DMS53 (cell line): ENCODE results near the gene PALM.
A peak's percentile ranks its signal among the peaks of the same experiment; 100 is the strongest.
"Not testable (repeated sequence)": the region's sequence is repeated elsewhere in the genome, so short reads cannot be mapped to it uniquely, and the experiment has no call there.

Source experiments
- DNase-seq: peaks from one replicate; lab custom pipeline; 2025; lab: John Stamatoyannopoulos, UW

PALM gene

DNA sequence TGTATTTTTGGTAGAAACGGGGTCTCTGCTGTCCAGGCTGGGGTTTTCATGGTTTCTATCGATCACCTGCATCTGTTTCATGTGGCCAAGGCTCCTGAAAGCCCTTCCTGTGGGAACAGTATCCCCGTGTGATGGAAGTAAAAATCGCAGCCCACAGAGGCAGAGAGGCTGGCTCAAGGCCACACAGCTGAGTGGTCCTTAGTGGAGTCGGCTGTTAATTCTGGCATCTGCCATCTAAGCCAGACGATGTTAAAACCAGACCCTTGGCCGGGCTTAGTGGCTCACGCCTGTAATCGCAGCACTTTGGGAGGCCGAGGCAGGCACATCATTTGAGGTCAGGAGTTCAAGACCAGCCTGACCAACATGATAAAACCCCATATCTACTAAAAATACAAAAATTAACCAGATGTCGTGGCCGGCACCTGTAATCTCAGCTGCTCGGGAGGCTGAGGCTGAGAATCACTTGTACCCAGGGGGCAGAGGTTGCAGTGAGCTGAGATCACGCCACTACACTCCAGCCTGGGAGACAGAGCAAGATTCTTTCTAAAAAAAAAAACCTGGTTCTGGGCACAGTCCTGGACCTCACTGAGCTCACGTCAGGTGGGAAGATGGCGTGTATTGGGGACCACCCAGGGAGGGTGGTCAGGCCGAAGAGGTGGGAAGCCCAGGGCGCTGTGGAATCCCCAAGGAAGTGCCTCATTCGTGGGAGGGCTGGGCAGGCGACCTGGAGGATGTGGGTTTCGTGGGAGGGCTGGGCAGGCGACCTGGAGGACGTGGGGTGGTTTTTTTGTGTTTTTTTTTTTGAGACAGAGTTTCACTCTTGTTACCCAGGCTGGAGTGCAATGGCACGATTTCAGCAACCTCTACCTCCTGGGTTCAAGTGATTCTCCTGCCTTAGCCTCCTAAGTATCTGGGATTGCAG, 23.7 kb downstream of the PALM start:
- DNase-seq = no peak

DNA sequence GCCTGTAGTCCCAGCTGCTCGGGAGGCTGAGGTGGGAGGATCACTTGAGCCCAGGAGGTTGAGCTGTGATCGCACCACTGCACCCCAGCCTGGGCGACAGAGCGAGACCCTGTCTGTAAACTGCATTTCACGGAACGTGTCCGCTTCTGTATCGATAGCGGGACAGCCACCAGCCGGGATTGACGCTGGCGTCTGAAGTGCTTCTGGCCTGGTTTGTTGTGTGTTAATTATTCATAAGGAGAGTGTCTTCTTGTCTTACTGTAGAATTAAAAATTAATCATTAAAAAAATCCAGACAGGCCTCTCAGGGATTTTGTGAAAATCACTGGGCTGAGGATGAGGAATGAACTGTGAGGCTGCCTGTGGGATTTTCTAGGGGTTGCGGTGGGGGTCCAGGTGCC, 26.0 kb downstream of the PALM start:
- no peak for DNase-seq

DNA sequence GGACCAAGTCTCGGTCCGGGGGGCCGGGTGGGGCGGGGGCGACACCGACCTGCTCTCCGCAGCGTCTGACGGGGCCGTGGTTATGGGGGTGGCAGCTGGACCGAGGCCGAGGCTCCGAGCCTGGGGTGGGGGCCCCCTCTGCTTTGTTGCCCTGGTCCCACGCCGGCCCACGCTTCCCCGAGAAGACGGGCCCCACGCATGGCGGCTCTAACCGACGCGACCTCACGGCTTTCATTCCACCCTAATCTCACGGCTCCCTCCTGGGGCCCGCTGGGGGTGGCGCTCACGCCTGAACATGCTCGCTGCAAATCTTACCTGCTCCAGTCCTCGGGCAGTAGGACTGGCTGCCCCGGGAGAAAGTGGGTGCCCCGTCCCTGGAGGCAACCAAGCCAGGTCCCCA, 27.4 kb downstream of the PALM start:
- DNase-seq = no peak

DNA sequence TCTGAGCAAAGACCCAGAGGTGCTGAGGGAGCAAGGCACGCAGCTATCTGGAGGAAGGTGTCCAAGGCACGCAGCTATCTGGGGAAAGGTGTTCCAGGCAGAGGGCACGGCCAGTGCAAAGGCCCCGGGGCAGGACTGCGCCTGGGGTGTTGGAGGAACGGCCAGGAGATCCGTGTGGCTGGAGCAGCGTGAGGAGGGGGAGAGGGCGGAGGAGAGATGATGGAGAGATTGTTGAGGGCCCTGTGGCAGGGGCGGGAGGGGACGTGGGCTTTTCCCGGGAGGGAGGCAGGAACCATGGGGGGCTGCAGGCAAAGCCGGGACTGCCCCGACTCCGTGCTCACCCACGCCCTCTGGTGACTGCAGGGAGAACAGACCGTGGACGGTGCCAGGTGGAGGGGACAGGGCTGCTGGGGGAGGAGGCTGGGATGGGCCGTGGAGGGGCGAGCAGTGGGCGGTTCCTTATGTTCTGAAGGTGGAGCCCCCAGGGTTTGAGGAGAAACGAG, 28.9 kb downstream of the PALM start:
- DNase-seq = peak; percentile 40

DNA sequence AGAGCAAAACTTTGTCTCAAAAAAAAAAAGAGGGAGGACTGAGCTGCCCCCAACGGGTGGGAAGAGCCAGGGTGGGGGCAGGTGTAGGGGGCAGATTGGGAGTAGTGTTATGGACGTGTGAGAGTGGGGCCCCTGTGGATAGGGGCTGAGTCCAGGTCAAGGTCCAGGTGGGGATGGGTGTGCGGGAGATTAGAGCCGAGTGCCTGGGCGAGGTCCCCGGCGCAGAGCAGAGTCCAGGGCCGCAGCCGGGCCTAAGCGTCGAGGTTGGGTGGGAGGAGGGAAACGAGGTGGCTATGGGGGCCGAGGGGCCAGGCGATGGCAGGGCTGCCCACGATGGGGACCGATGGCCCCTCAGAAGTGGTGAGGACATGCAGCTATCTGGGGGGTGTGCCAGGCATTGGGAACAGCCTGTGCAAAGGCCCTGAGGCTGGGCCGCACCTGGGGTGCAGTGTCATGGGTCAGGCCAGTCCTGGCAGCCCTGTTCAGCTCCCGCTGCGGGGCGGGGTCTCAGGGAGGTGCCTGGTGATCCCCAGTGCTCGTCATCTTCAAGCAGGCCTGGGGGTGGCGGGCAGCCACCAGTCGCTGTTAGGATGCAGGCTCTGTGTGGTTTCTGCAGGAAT, 29.9 kb downstream of the PALM start:
- DNase-seq = no peak

DNA sequence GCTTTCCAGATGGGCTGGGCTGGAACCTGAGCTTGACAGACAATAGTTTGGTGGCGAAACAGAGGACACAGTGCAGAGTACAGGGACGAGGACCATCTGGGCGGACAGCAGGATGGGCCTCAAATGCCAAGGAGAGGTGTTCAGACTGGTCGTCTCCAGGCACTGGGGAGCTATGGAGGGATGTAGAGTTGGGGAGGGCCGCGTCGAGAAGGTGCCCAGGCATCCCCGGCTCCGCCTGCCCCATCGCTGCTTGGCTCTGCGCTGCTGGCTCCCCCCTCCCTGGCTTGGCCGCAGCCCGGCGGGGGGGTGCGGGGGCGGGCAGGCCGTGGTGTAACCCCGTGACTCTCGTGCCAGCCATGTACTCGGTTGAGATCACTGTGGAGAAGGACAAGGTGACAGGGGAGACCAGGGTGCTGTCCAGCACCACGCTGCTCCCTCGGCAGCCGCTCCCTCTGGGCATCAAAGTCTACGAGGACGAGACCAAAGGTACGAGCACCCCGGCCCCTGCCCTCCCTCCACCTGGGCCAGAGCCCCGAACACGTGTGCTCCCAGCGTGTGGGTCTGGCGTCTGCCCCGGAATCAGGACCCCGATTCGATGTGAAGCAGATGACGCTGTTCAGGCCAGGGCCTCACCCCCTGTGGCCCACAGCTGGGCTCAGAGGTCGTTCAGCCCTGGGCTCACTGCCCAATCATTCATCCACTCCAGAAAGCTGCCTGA, 31.4 kb downstream of the PALM start:
- DNase-seq = peak; percentile 49

DNA sequence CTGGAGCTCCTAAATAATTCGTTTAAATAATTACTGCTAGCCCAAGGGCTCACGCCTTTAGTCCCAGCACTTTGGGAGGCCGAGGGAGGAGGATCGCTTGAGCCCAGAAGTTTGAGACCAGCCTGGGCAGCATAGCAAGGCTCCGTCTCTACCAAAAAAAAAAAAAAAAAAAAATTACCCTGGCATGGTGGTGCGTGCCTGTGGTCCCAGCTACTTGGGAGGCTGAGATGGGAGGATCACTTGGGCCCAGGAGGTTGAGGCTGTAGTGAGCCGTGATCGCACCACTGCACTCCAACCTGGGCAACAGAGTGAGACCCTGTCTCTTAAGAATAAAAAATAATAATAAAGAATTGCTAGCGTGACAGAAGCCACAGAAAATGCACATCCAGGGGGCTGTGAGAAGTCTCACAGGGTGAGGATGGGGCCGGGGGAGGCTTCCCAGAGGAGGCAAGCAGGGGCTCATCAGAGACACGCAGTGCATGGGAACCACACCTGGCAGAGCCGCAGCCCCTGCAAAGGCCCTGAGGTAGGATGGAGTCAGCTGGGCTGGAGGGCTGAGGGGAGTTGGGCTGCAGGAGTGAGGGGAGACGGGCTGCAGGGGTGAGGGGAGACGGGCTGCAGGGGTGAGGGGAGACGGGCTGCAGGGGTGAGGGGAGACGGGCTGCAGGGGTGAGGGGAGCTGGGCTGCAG, 32.2 kb downstream of the PALM start:
- not testable (repeated sequence) for DNase-seq

DNA sequence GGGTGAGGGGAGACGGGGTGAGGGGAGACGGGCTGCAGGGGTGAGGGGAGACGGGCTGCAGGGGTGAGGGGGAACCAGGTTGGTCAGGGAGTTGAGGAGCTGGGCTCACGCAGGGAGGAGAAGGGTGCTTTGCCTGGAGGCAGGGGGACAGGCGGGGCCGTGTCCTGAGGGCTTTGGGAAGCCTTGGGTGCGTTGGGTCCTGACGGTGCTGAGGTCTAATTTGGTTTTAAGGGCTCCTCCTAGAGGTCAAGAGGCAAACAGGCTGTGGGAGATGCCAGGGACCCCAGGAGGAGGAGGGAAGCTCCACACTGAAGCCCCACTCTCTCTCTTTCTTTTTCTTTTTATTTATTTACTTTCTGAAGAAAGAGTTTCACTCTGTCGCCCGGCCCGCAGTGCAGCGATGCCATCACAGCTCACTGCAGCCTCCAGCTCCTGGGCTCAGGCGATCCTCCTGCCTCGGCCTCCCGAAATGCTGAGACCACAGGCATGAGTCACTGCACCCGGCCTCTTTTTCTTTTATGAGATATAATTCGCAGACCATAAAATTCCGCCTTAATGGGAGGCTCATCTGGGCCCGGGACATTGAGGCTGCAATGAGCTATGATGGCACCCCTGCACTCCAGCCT, 32.9 kb downstream of the PALM start:
- peak; percentile 48 for DNase-seq

DNA sequence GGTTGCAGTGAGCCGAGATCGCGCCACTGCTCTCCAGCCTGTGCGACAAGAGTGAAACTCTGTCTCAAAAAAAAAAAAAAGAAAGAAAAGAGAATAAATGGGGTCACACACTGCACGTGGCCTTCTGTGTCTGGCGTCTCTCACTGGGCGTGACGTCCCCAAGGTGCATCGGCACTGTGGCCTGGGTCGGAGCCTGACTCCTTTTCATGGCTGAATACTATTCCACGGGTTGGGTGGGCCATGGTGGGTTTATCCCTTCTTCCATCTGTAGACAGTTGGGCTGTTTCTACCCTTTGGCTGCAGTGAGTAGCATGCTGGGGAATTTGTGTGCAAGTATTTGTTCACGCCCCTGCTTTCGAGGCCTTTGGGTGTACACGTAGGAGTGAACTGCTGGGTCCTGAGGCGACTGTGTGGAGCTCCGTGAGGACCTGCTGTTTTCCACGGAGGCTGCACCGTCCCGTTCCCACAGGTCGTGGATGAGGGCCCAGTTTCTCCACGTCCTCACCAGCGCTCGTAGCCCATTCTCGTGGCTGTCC, 33.9 kb downstream of the PALM start:
- DNase-seq = no peak

DNA sequence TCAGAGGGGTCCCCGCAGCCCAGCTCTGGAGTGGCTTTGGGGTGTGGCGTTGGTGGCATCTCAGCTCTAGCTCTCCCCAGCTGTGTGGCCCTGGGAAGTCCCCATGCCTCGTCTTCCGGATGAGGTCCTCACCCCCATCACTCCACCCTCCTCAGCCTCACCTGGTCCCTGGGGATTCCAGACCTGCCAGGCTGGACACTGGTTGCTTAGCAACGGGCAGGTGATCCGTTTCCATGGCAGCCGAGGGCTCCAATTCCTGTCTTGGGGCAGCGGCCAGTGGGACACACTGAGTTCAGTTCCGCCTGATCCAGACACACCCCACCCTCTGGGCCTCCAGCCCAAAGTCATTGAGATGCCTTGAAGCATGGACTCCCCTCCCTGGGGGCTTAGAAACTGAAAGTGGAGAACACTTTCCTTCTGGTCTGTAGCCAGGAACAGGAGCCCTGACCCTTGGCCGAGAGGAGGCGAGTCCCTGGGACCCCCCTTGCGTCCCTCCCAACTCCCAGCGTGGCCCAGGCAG, 34.5 kb downstream of the PALM start:
- peak; percentile 90 for DNase-seq

DNA sequence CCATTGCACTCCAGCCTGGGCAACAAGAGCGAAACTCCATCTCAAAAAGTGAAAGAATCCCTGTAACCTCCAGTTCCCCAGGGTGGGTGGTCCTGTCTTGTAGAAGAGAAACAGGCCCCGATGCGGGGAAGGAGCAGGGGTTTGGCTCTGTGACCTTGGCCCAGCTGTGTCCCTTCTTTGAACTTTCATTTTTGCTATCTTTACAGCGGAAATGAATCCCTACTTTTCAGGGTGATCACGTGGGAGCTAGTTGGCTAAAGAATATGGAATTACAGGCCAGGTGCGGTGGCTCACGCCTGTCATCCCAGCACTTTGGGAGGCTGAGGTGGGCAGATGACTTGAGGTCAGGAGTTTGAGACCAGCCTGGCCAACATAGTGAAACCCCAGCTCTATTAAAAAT, 36.4 kb downstream of the PALM start:
- DNase-seq = not testable (repeated sequence)

DNA sequence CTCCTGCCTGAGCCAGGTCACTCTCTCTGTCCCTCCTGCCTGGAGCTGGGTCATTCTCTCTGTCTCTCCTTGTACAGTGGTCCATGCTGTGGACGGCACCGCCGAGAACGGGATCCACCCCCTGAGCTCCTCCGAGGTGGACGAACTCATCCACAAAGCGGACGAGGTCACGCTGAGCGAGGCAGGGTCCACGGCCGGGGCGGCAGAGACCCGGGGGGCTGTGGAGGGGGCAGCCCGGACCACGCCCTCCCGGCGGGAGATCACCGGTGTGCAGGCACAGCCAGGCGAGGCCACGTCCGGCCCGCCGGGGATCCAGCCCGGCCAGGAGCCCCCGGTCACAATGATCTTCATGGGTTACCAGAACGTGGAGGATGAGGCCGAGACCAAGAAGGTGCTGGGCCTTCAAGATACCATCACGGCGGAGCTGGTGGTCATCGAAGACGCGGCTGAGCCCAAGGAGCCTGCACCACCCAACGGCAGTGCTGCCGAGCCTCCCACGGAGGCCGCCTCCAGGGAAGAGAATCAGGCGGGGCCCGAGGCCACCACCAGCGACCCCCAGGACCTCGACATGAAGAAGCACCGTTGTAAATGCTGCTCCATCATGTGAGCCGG, 37.6 kb downstream of the PALM start:
- no peak for DNase-seq

DNA sequence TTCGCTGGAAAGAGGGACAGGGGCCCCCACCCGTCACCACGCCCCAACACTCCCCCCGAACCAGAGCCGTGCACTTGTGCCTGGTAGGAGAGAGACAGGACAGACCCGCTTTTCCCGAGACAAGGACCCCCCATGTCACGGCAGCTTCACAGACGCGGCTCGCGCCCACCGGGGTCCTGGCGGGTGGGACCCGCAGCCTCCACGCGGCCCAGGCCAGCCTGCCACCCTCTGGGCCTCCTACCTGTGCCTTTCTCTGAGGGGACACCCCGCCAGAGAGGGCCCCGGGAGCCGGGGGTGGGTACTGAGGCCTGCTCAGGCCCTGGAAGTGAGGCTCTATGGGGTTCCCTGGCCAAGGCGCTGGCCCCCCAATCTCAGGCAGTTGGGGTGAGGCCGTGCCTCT, 38.2 kb downstream of the PALM start:
- no peak for DNase-seq

DNA sequence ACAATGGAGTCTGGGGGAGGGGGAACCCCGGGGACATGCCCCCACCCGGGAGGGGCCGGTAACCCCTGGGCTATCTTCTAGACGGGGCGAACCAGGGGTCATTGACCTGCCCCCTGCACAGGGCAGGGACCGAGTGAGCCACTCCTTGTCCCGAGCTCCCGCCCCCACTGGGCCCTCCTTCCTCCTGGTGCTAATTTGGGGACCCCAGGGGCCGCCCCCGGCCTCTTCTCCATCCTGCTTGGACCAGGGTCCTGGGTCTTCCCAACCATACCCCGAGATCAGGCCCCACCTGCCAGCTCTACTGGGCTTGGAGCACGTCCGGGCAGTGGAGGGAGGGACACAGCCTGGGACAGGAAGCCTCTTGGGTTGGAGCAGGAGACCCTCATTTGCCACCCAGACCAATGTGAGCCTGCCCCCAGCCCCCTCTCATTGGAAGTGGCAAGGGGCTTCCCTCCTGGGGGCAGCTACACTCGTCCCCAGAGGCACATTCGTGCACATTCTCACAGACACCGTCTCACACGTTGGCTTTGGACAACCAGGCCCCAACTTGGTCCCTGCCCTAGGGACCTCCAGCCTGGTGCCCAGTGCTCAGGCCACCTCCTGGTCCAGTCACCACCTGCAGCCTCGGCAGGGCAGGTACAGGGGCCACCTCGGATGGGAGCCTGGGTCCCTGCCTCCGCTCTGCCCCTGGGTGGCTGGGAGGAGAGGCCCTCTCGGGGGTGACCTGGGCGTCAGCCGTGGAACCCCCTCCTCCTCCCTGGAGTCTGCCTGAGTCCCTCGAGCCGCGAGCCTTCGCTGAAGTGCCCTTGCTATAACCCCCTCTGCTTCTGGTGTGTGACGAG, 38.9 kb downstream of the PALM start:
- no peak for DNase-seq

DNA sequence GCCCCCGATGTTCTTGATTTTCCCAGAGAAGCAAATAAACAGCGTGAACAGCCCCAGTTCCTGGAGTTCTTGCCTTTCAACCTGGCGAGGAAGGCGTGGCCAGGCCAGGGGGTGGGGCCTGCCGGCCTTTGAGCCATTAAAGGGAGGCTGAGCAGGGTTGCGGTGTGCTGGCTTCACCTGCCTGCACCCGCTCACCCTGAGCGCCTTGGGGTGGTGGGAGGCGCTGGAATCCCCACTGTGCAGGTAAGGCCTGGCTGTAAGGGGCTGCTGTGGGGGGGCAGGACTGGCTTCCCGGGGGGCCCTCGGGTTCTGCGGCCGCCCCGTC, 39.5 kb downstream of the PALM start:
- peak; percentile 56 for DNase-seq

DNA sequence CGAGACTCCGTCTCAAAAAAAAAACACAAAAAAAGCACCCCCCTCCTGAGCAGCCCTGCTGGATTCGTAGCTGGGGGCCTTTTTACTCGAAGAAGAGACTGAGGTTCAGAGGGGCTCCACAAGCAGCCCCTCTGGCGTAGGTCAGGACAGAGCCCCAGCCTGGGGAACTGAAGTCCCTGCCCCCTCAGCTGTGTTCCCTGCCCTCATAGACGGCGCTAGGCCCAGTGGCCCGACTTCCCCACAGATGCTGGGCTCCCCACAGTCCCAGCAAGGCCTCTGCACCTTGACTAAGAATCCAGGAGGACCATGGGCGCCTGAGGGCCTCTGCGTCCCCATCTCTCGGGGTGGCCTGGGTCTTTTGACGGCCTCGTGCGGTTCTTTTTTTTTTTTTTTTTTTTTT, 41.1 kb downstream of the PALM start:
- DNase-seq = no peak

DNA sequence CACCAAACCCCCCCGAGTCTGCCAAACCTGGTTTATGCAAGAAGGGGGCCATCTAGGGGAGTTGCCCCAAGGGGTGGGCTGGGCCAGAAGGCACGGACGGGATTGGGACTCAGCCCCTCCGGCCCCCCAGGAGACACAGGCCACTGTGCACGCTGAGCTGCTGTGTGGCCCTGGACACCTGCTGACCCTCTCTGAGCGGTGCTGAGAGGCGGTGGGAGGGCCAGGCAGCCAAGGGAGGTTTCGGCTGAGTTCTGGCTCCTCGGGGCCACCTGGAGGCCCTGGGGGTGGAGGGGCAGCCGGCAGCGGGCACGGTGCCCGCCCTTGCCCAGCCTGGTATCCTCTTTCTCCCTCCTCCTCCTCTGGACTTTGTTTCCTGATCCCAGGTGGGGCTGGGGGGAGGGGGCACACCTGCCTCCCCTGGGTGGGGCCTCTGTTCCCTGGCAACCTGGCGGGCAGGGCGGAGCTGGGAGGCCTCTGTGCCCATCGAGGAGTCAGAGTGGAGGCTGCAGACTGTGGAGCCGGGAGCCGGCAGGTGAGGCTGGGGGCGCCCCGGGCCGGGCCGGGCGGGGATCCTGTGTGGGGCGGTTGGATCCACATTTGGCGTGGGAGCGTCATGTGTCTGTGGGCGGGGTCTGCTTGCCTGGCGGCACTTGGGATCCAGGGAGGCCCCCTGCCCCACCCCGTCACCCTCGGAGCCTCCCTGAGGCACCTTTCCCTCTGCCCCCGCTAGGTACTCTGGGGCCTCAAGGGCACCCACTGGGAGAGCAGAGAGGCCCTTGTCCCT, 42.1 kb downstream of the PALM start, which contains the start of gene MISP:
Gene MISP (plus strand): TSS at position 473 of the 784 bp plus-strand sequence. CDS start 5,835 bp downstream, outside the sequence.
- DNase-seq = peak; percentile 94

DNA sequence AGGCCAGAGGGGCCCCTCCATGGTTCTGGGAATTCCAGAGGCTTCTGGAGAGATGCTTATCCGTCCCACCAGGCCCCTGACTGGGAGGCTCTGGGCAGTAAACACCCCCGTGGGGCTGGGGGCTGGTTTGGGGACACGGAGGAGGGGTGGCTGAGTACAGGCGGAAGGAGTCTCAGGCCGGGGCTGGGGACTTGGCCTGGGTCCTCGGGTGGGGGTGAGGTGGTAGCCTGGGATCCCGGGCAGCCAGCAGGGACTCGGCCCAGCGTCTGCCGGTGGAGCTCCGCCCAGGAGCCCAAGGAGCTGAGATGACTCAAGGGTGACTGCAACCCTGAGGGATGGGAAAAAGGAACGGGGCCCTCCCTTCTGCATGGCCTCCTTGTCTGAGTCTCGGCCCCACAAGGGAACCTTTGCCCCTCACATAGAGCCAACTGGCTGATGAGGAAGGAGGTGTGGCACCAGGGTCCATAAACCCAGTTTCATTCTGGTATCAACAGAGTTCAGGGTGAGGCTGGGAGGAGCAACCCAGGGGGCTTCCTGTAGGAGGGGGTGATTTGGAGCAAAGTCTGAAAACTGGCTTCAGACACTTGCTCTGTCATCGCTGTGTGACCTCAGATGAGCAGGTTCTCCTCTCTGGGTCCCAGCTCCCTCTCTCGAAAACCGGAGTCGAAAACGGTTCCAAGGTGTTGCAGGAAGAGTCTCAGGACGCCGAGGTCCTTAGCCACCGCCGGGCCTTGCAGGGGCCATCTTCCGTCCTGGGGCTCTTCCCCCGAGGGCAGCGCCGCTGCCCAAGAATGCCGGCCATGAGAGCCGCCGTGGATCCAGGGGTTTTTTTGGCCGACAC, 43.0 kb downstream of the PALM start:
- DNase-seq = peak; percentile 62
